ENCODE data around the gene SOS1.

DNA sequence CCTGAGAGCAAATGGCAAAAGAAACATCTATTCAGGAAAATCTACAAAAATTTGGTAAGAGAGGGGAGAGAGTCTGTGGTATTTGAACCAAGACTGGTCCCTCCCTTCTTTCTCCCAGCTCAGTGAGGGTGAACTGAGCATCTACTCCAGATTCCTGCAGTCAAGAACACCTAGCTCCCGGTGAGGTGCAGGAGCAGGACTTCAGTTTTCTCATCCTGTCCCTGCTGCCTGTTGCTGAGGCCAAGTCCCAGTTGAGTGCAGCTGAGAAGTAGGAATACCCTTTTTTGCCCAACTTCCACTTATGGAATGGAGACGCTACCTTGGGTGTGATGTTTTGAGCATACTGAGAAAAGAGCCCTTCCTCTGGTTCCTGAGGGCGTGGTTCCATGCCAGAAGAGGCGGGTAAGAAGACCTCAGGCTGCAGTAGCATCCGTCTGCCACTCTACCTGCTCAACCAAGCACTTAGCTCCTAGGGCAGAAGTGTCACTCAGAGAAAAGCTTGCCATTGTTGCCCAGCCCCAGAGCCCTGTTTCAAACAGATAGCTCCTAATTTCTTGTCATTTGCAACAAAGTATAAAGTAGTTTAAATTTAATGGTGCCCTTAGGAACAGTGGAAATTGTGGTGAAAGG is 112.9 kb downstream of the SOS1 start:
- no peak for TF ChIP-seq TEAD4 (IDR thresholded peaks at IDR 0.05; ENCODE audit: borderline replicate concordance, insufficient read depth)
- TF ChIP-seq, protein P1, sequence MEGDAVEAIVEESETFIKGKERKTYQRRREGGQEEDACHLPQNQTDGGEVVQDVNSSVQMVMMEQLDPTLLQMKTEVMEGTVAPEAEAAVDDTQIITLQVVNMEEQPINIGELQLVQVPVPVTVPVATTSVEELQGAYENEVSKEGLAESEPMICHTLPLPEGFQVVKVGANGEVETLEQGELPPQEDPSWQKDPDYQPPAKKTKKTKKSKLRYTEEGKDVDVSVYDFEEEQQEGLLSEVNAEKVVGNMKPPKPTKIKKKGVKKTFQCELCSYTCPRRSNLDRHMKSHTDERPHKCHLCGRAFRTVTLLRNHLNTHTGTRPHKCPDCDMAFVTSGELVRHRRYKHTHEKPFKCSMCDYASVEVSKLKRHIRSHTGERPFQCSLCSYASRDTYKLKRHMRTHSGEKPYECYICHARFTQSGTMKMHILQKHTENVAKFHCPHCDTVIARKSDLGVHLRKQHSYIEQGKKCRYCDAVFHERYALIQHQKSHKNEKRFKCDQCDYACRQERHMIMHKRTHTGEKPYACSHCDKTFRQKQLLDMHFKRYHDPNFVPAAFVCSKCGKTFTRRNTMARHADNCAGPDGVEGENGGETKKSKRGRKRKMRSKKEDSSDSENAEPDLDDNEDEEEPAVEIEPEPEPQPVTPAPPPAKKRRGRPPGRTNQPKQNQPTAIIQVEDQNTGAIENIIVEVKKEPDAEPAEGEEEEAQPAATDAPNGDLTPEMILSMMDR (IDR thresholded peaks at IDR 0.05), result no peak
- TF ChIP-seq, protein P2, sequence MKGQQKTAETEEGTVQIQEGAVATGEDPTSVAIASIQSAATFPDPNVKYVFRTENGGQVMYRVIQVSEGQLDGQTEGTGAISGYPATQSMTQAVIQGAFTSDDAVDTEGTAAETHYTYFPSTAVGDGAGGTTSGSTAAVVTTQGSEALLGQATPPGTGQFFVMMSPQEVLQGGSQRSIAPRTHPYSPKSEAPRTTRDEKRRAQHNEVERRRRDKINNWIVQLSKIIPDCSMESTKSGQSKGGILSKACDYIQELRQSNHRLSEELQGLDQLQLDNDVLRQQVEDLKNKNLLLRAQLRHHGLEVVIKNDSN (IDR thresholded peaks at IDR 0.05; ENCODE audit: borderline replicate concordance, low read depth), result no peak
- TF ChIP-seq CHD2 (IDR thresholded peaks at IDR 0.05; ENCODE audit: low read length, partially characterized antibody), result no peak
